Gastrocnemius medialis (tissue), 4 donors: Measurements from ENCODE around the gene ZSCAN30. TPM values are rescaled to one million over a fixed set of nuclear protein-coding genes. Genes with fewer than 3 reads are reported as not detected.
A peak's percentile ranks its signal among the peaks of the same experiment; 100 is the strongest.

ENCODE experiments used
- ATAC-seq, 2 donors: fragments of 150-250 bp; one replicate each; pipeline ENCODE4 v1.9.1; 2016
- DNase-seq, 2 donors: peaks; one replicate each; pipeline ENCODE4 v3.0.0-alpha.2; 2019
- H3K27ac ChIP-seq, 4 donors: fragments of 200-600 bp; sonication (generic); 1 replicate in 1 of 4; 2 replicates in 3 of 4; pipeline ENCODE4 v1.5.1; 2016 to 2018; ENCODE audit warnings: mild to moderate bottlenecking in 2 of 4, moderate library complexity in 1 of 4
- H3K27me3 ChIP-seq, 3 donors: fragments of 200-600 bp; sonication (generic) in 2 of 3; 1 replicate in 1 of 3; 2 replicates in 2 of 3; pipeline versions ENCODE4 v1.5.1 to v1.6.0; 2016 to 2019; ENCODE audit warnings: mild to moderate bottlenecking in 1 of 3, moderate library complexity in 1 of 3
- H3K36me3 ChIP-seq, 2 donors: fragments of 200-600 bp; sonication (generic) in 1 of 2; one replicate each; pipeline ENCODE4 v1.5.1; 2017 to 2018
- H3K4me1 ChIP-seq, 2 donors: fragments of 200-600 bp; sonication (generic) in 1 of 2; one replicate each; pipeline ENCODE4 v1.5.1; 2016 to 2017; ENCODE audit warnings: mild to moderate bottlenecking in 2 of 2
- H3K4me3 ChIP-seq, 4 donors: fragments of 200-600 bp; sonication (generic) in 3 of 4; 1 replicate in 1 of 4; 2 replicates in 3 of 4; pipeline ENCODE4 v1.5.1; 2016 to 2019; ENCODE audit warnings: mild to moderate bottlenecking in 2 of 4
- H3K9me3 ChIP-seq, 3 donors: fragments of 200-600 bp; sonication (generic) in 2 of 3; 1 replicate in 1 of 3; 2 replicates in 2 of 3; pipeline ENCODE4 v1.5.1; 2016 to 2019
- CTCF ChIP-seq, 5 experiments: fragments of 450-650 bp in 3 of 5; fragments of 200-600 bp in 2 of 5; sonication (generic) in 2 of 5; IDR thresholded peaks in 4 of 5; conservative IDR thresholded peaks in 1 of 5; 1 replicate in 4 of 5; 2 replicates in 1 of 5; pipeline ENCODE4 v1.5.1; 2016 to 2019; ENCODE audit warnings: antibody characterized with exemption in 5 of 5, mild to moderate bottlenecking in 3 of 5, moderate library complexity in 3 of 5
- POLR2A ChIP-seq, 2 donors: fragments of 450-650 bp; IDR thresholded peaks; one replicate each; pipeline ENCODE4 v1.6.1; 2017; ENCODE audit warnings: antibody characterized with exemption in 2 of 2, mild to moderate bottlenecking in 2 of 2, moderate library complexity in 2 of 2
- in situ Hi-C, 4 donors: fragments of 200-750 bp; cut with MboI; loops; one replicate each; pipeline versions ENCODE4 v1.15.0 to v1.8.0; 2017; ENCODE audit warnings: low sequenced_read_pairs in 4 of 4
- intact Hi-C: fragments of 100-400 bp; cut with DNase I; formaldehyde crosslinking; loops from one replicate; pipeline ENCODE4 v1.15.1; 2023; ENCODE audit warnings: low total_unique reads
- total RNA-seq, 4 donors: library from RNA; depleted of rRNA; stranded (reverse); fragments of >200 nt; gene quantifications; one replicate each; pipeline versions ENCODE4 v1.1.0 to v1.2.3, GENCODE V29; 2016

The ZSCAN30 gene
- total RNA-seq, 4 donors from 2014 or later: 4.6 to 34.6 (median 8.2) TPM

GRCh38 chr18:35247412-35248249 lies 42.4 kb downstream of the ZSCAN30 start:
- H3K36me3 ChIP-seq: peaks cover 0 to 70% of the 10 kb centered on the region in 2 donors
- intact Hi-C loops (no loop called here), in situ Hi-C loops (loop anchor here in 2 of 4 donors (25.0 kb wide), 1 partner anchor 715 kb away; the partner anchor contains the start of gene RMP24 (in 2 of the 2))
- H3K27me3 ChIP-seq: no peaks in the 10 kb centered on the region
- no peak for TF ChIP-seq CTCF (IDR thresholded peaks at IDR 0.05 in 4 of 5, conservative IDR thresholded peaks at IDR 0.05 in 1 of 5)
- no peak for TF ChIP-seq POLR2A (IDR thresholded peaks at IDR 0.05)
- H3K4me3 ChIP-seq: no peak overlapping the region
- H3K4me1 ChIP-seq: peaks cover 0 to under 1% of the 10 kb centered on the region in 2 donors
- peak in 1 of 2 donors; percentile 41 for ATAC-seq
- no peaks in the 10 kb centered on the region for H3K9me3 ChIP-seq
- no peak for DNase-seq
- peak overlapping the region in 2 of 4 donors; percentile 16 for H3K27ac ChIP-seq

- ATAC-seq (no peak), DNase-seq (no peak)
- H3K27ac ChIP-seq: peak overlapping the region in 3 of 4 donors; percentile 16 to 17 (median 16)
- peaks cover 7 to 8% of the 10 kb centered on the region in 2 donors for H3K4me1 ChIP-seq
- in situ Hi-C loops (loop anchor here in 2 of 4 donors (25.0 kb wide), 1 partner anchor 715 kb away; the partner anchor contains the start of gene RMP24 (in 2 of the 2)), intact Hi-C loops (no loop called here)
- H3K27me3 ChIP-seq: no peaks in the 10 kb centered on the region
- H3K4me3 ChIP-seq: no peak overlapping the region
- TF ChIP-seq POLR2A (IDR thresholded peaks at IDR 0.05) (no peak), CTCF (IDR thresholded peaks at IDR 0.05 in 4 of 5, conservative IDR thresholded peaks at IDR 0.05 in 1 of 5) (no peak)
- H3K36me3 ChIP-seq: peaks cover 0 to 69% of the 10 kb centered on the region in 2 donors
- no peaks in the 10 kb centered on the region for H3K9me3 ChIP-seq
Observed at GRCh38 chr18:35246831-35247230, 43.2 kb downstream of the ZSCAN30 start.

GRCh38 chr18:35245719-35246317 lies 44.2 kb downstream of the ZSCAN30 start:
- Histone ChIP-seq H3K9me3 (no peaks in the 10 kb centered on the region), H3K4me1 (peaks cover 10 to 11% of the 10 kb centered on the region in 2 donors), H3K27ac (no peak overlapping the region), H3K36me3 (peaks cover 0 to 69% of the 10 kb centered on the region in 2 donors), H3K4me3 (no peak overlapping the region), H3K27me3 (no peaks in the 10 kb centered on the region)
- intact Hi-C loops: no loop called here
- ATAC-seq (no peak), DNase-seq (no peak)
- in situ Hi-C loops: loop anchor here in 2 of 4 donors (25.0 kb wide), 1 partner anchor 716 kb away; the partner anchor contains the start of gene RMP24 (in 2 of the 2)
- no peak for TF ChIP-seq CTCF (IDR thresholded peaks at IDR 0.05 in 4 of 5, conservative IDR thresholded peaks at IDR 0.05 in 1 of 5)
- no peak for TF ChIP-seq POLR2A (IDR thresholded peaks at IDR 0.05)

GRCh38 chr18:35244671-35245070 lies 45.4 kb downstream of the ZSCAN30 start:
- H3K4me3 ChIP-seq: no peak overlapping the region
- in situ Hi-C loops (loop anchor here in 2 of 4 donors (5.0 to 25.0 kb wide), 2 partner anchors 43 to 718 kb away; partner anchors contain the start of gene RMP24 (in 2 of the 2)), intact Hi-C loops (loop anchor here (5.0 kb wide), 1 partner anchor 728 kb away; the partner anchor contains the start of gene RMP24)

More at GRCh38 chr18:35244671-35245070, 45.4 kb downstream of the ZSCAN30 start:
- DNase-seq (no peak), ATAC-seq (no peak)
- Histone ChIP-seq H3K27ac (no peak overlapping the region), H3K36me3 (peaks cover 0 to 69% of the 10 kb centered on the region in 2 donors), H3K9me3 (no peaks in the 10 kb centered on the region), H3K27me3 (no peaks in the 10 kb centered on the region), H3K4me1 (peaks cover 10 to 15% of the 10 kb centered on the region in 2 donors)
- TF ChIP-seq POLR2A (IDR thresholded peaks at IDR 0.05) (no peak), CTCF (IDR thresholded peaks at IDR 0.05 in 4 of 5, conservative IDR thresholded peaks at IDR 0.05 in 1 of 5) (no peak)
